HEK293T (cell line): ENCODE data around the gene ZNF319.

Source experiments
- ELF4 ChIP-seq: fragments of 450-650 bp; IDR thresholded peaks from 2 replicates; pipeline ENCODE4 v1.6.1; 2017; ENCODE audit warnings: antibody characterized with exemption
- FOXA1 ChIP-seq: fragments of 450-650 bp; IDR thresholded peaks from 2 replicates; pipeline ENCODE4 v1.6.1; 2016; ENCODE audit warnings: mild to moderate bottlenecking
- FOXK2 ChIP-seq: fragments of 450-650 bp; IDR thresholded peaks from 2 replicates; pipeline ENCODE4 v1.6.1; 2016; ENCODE audit warnings: mild to moderate bottlenecking
- FOXM1 ChIP-seq: fragments of 450-650 bp; IDR thresholded peaks from 2 replicates; pipeline ENCODE4 v1.6.1; 2017; ENCODE audit warnings: mild to moderate bottlenecking, borderline replicate concordance
- L3MBTL2 ChIP-seq: fragments of 450-650 bp; conservative IDR thresholded peaks from 2 replicates; pipeline ENCODE4 v1.6.1; 2016; ENCODE audit warnings: mild to moderate bottlenecking
- LEF1 ChIP-seq: fragments of 450-650 bp; IDR thresholded peaks from 2 replicates; pipeline ENCODE4 v1.6.1; 2017; ENCODE audit warnings: mild to moderate bottlenecking, borderline replicate concordance
- NFRKB ChIP-seq: fragments of 450-650 bp; IDR thresholded peaks from 2 replicates; pipeline ENCODE4 v1.6.1; 2016; ENCODE audit warnings: mild to moderate bottlenecking, moderate library complexity
- SP1 ChIP-seq: fragments of 450-650 bp; IDR thresholded peaks from 2 replicates; pipeline ENCODE4 v1.6.1; 2017
- ZNF384 ChIP-seq: fragments of 450-650 bp; IDR thresholded peaks from 2 replicates; pipeline ENCODE4 v1.6.1; 2016
- TF ChIP-seq, protein P1 (sequence below): fragments of 450-650 bp; IDR thresholded peaks from 2 replicates; pipeline ENCODE4 v1.6.1; 2016

DNA sequence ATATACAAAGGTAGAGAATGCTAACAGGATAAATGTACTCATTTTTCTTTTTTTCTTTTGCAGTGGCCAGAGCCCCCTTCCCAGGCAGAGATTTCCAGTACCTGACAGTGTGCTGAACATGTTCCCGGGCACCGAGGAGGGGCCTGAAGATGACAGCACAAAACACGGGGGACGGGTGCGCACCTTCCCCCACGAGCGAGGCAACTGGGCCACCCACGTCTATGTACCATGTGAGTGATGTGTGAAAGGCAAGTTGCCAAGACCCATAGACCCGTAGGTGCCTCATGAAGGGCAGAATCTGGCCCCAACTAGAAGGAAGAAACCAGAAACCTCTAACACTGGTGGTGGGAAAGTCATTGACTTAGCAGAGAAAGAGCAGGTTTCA is 1.9 kb upstream of the ZNF319 start:
- TF ChIP-seq SP1 (no peak), ZNF384 (no peak), L3MBTL2 (no peak), NFRKB (no peak), FOXK2 (no peak), ELF4 (no peak), FOXM1 (no peak), FOXA1 (no peak), LEF1 (no peak)
- TF ChIP-seq, protein P1, sequence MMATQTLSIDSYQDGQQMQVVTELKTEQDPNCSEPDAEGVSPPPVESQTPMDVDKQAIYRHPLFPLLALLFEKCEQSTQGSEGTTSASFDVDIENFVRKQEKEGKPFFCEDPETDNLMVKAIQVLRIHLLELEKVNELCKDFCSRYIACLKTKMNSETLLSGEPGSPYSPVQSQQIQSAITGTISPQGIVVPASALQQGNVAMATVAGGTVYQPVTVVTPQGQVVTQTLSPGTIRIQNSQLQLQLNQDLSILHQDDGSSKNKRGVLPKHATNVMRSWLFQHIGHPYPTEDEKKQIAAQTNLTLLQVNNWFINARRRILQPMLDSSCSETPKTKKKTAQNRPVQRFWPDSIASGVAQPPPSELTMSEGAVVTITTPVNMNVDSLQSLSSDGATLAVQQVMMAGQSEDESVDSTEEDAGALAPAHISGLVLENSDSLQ, result no peak
